ENCODE measurements around the gene PDGFA.

DNA sequence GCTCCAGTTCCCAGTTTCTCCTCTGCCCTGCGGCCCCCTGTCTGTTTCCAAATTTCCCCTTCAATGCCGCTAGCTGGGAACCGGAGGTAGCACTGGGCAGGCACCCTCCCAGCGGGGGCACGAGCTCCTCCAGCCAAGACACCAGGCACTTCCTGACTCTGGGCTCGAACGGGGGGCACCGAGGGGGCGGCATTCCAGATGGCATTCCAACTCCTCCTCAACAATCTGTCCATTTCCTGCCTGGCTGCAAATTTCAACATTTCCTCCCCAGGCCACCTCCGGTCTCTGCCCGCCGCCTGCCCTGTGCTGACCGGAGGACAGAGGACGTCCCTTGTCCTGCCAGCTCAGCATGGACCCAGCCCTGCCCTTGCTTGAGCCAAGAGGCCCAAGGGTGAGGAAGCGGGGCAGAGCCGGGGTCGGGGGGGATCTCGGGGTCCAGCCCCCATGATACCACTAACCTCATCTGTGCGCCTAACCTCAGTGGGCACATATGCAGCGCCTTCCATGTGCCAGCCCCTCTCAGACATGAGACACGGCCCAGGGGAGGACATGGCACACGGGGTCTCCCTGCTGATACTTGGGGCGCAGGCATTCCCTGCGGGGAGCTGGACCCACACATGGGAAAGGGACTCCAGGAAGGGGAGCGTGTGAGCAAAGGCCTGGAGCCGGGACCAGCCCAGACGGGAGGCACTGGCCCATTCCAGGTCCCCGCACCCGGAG, 58.0 kb downstream of the PDGFA start:
- TF ChIP-seq SIN3A (IDR thresholded peaks at IDR 0.05; ENCODE audit: borderline replicate concordance, insufficient read depth, low read length) = no peak
- no peak for TF ChIP-seq POLR2AphosphoS5 (IDR thresholded peaks at IDR 0.05; ENCODE audit: low read depth, low read length)
- TF ChIP-seq TAF1 (IDR thresholded peaks at IDR 0.05; ENCODE audit: borderline replicate concordance, insufficient read depth, low read length) = no peak
